ENCODE data around the gene TFB1M.

TFB1M gene

DNA sequence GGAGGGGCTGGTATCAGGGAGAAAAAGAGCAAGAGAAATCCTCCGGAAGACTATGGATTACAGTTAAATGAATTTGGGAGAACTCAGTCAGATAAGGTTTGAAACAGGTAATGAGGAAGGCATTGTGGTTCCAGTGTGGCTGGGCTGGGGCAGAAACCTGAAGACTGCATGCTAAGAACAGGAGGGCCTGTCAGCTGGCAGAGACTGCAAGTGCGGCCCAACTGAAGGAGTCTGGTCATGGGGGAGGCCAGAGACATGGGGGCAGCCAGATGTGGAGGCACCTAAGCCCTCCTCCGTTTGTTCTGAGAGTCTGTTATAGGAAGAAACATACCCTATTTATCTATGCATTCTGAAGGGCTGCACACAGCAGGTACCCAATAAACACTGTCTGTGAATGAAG, 16.6 kb downstream of the TFB1M start:
- DNase-seq = no peak

DNA sequence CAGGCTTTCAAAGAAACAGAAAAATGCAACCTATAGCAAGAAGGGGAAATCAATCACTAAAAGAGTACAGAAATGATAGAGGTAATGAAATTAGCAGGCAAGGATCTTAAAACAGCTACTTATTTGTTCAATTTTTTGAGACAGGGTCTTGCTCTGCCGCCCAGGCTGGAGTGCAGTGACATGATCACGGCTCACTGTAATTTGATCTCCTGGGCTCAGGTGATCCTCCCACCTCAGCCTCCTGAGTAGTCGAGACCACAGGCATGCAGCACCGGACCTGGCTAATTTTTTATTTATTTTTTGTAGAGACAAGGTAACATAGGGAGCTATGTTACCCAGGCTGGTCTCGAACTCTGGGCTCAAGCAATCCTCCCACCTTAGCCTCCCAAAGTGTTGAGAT, 21.6 kb downstream of the TFB1M start:
- DNase-seq = no peak

DNA sequence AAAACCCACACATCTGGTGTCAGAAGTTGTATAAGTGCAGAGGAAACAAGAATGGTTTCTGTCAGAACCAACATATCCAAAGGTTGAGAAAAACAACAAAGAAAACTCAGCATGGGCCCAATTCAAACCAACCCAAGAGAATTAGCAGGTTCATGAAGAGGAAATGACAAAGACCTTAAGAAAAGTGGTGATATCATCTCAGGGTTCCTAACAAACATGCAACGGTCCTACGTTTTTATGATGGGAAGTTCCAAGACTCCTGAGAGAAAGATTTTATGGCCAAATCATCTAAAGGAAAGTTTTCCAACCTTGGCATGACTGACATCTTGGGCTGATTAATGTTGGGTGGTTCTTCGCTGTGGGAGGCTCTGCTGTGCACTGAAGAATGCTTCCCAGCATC, 23.0 kb downstream of the TFB1M start:
- DNase-seq = no peak

DNA sequence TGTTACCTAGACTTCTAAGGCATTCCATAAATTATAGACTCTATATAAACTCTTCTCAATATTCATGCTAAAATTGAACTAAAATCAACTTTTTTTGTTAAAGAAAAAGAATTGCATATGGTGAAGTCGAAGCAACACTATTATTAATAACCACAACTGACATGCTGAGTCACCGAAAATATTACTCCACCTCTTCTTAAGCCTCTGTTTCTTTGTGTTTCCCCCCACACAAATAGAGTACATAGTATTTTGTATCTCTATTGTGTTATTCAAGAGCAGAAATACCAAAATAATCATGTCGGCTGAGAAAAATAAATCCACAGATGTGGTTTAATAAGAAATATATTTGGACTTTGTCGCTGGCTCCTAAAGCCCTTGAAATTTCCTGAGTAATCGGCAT, 23.8 kb downstream of the TFB1M start:
- DNase-seq = no peak

DNA sequence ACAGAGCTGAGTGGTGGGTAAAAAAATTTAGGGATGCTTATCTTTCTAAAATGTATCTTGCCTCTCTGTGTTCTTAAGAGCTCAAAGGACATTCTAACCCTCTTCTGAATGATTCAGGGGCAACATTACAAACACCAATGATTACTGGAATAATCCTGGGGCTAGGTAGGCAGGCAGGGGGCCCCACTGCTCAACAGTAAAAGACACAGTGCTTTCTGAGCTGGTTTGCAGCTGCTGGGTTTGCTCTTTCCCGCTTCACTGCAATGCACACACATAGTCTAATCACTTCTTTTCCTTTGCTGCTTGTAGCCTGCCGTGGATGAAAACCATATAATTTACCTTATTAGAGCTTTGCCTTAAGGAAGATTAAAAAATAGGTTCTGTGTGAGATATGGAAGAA, 26.5 kb downstream of the TFB1M start:
- DNase-seq = no peak

DNA sequence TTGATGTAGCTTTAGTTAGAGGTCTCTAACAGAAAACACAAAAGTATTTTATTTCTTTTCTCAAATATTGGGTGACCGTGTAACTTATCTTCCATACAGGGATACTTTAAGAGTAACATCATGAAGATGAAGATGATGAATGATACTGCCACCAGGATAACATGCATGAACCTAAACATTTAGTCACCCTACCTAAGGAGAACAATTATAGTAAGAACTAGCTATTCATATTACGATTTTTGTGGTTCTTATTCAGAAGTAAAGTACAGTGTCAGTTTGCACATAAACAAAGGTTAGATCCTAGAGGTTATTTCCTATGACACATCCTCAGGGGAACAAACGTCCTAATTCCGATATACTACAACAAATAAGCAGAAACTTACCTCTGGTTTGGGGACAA, 29.5 kb downstream of the TFB1M start:
- DNase-seq = no peak

DNA sequence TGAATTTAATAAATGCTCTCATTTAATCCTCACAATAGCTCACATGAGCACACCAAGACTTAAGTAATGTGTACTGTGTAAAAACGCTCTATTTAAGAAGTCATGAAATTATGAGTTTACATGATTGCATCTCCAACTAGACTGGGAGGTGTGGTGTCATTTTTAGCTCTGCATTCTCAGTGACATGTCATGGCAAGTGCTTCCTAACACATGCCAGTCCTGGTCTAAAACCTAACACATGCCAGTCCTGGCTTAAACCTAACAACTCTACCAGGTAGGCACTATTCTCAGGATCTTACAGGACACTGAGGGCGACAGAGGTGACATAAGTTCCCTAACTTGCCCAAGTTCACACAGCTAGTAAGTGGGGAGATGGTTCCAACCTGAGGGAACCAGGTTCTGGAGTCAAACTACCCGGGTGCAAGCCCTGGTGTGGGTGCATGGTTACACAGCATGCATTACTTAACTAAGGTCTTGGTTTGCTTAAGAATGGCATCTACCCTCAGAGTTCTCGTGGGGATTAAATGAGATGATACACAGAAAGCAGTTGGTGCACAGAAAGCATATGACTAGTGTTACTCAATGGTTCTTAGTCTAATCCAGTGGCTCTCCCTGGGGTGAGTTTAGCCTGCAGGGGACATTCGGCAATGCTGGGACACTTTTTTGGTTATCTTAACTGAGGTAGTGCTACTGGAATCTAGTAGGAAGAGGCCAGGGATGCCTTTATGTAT, 35.8 kb downstream of the TFB1M start:
- no peak for DNase-seq

DNA sequence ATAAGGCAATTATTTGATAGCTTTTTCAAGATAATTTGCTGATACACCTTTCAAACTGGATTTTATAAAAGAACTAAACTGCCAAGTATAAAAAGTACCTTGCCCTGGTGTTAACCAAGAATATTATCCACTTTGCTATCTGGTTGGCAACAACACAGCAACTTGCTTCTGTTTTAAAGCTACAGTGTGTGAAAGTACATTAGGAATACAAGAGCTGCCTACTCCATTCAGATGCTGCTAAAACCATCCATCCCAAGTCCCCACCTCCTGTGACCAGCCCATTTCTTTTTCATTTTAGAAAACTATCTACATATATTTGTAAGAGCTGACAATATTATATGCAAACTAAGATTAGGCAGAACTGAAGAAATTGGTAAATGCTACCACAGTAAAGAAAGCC, 37.6 kb downstream of the TFB1M start:
- DNase-seq = no peak

DNA sequence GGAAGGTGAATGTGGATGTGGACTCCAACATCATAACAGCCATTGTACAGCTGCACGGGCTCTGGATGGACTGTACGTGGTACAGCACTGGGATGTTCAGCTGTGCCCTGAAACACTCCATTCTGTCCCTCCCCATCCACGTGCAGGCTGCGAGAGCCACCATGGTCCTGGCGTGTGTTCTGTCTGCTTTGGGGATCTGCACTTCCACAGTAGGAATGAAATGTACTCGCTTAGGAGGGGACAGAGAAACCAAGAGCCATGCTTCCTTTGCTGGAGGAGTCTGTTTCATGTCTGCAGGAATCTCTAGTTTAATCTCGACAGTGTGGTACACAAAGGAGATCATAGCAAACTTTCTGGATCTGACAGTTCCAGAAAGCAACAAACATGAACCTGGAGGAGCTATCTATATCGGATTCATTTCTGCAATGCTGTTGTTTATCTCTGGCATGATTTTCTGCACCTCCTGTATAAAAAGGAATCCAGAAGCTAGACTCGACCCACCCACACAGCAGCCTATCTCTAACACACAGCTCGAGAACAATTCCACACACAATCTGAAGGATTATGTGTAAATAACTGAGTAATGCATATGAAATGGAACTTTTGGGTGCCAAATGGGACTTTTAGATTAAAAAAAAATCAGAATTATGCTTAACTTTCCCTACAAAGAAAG, 38.3 kb downstream of the TFB1M start:
- no peak for DNase-seq

DNA sequence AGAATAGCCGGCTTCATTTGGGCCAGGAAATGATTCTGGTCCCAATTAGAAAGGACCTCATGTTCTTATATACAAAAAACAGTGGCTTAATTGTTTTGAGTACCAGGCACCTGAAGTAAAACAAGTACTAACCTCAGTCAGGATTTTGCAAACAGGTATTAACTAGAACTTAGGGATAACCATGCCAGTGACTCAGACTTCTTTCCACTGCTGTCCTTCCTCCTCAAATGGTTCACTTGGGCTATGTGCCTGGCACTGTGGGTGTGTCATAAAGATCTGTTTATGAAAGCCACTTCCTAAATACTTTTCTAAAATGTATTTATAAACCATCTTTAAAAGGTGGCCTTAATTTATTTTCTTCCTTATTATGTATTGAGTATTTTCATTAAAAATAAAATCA, 39.8 kb downstream of the TFB1M start:
- no peak for DNase-seq

DNA sequence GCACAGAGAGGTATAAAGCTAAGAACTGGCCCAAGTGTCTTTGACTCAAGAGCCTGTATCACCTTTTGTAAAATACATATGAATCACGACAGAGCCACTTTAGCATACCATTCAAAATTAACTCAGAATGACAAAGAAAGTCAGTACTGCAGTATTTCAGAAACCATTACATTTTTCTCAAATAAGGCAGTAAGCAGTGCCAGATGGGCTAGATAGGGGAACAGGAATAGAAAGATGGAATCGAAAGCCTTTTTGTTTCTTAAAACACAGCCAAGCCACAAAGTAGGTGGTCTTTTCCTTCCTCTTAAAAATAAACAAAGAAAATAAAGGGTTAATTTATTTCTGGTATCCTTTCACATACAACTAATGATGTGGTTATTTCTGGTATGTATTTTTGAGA, 40.2 kb downstream of the TFB1M start:
- no peak for DNase-seq

DNA sequence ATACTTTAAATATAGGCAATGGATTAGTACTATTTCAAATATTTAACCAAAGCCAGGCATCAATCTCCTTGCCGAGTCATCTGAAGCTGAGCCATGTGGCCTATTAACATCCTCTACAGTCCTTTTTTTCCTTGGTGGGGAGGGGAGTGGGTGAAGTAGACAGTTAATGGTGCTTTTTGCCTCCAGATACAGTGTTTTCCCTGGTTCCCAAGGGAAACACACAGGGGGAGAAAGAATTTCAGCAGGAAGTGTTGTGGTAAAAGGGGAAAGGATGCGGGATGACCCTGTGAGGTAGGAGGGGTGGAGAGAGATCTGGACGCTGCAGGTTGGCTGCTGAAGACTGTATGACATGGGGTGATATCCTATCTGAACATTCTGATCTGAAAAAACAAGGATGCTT, 40.9 kb downstream of the TFB1M start:
- no peak for DNase-seq

DNA sequence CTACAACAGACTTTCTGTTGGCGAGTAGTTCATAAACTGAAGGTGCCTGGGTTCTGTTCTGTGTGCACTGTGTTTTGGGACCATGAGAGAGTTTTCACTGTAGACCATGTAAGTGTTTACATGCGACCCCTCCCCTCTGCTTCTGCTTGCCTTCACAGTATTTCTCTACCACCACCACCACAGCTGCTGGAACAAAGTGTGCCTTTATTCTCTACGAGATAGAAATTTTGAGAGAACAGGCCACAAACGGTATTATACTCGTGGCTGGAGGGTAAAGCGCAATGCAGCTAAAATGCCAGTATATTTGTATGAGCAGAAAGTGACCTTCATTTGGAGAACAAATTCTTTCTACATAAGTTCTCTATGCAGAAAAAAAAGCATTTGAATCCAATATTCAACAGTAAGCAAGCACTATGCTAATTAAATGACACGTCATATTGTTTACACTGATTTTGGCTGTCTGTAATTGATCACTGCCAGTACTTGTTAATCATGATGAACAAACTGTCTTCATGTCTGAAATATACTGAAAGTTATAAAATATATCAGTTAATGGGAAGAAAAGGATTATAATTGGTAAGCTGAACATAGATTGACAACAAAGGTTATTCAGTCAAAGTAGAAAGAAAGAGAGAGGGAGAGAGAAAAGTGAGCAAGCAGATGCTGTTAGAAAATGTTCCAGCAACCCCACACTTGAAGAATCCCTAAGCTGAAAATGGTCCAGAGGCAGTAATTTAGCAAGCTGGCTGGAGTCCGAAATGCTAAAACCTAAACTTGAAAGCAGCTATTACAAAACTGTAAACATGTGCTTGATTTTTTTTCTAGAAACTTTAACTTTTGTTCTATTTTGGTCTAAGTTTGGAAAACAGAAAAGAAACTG, 41.7 kb downstream of the TFB1M start:
- DNase-seq = no peak

DNA sequence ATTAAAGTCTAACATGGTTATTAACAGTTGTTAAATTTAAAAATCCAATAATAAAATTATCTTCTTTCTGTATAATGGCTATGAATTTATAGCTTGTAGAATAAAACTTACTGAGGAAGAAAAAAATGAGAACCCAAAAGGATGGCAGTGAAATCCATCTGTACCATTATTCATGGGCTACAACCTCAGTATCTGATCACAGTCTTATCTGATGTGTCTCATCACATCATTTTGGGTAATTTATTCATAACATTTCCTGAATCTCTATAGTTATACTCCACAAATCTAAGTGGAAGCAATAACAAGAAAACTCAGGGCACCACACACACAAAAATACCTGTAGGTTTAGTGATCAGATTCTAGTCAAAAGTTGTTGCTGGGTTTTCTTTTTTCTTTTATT, 43.1 kb downstream of the TFB1M start:
- DNase-seq = no peak

DNA sequence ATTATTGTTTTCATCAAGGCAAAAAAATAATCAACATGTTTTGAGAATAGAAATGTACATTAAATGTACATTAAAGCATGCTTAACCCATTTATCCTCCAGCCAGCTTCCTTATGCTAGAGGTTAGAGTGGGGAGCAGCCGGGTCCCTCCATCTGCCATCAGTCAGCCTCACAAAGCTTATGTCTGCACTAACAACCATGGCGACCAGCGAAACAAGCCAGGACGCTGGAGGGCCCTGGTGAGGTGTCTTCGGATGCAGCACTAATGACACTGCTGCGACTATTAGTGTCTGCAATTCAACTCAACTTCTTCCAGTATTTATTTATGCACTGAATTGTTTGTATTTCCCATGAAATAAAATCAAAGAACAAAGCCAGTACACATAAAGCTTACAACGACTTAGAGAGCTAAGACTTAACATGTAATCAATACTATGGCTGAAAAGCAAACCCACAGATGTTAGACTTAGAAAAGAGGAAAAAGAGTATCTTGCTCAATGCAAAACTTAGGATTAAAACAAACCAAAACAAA, 43.7 kb downstream of the TFB1M start:
- no peak for DNase-seq

DNA sequence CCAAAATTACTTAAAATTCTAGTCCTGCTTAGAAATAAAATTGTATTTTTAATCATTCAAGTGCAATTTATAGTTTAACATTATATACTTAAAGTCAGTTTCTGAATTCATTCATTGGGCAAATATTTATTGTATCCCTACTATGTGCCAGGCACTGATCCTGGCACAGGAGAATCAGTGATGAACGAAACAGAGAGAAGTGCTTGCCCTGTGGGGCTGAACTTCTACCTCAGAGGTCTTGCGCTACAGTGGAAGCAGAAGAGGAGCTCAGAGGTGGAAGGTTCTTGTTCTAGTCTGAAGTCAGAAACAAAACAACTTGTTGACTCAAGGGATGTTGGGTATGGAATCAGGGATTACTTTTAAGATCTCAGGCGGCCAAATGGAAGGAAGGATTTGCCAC, 44.5 kb downstream of the TFB1M start:
- no peak for DNase-seq

DNA sequence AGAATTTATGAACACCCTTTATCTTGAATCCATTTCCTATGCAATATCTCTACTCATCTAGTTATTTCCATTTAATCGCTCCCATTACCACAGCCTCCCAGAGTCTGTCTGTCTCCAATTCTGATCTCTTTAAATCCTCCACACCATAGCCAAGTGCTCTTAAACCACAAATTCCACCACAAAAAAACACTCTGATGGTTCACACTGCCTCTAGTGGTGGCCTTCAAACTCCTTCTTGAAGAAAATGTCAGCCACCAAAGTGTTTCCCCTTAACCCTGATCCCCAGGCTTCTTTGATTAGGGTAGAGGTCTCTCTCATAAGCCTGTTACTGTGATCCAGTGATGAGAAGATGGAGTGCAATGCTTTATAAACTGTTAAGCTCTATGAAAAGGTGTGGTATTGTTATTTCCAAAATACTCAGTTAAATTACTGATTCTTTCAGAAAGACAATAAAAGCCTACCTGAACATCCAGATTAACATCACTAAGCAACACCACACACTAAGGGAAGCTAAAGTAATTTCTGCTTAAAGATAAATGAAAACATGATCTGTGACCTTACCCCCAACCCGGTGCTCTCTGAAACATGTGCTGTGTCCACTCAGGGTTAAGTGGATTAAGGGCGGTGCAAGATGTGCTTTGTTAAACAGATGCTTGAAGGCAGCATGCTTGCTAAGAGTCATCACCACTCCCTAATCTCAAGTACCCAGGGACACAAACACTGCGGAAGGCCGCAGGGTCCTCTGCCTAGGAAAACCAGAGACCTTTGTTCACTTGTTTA, 46.0 kb downstream of the TFB1M start:
- DNase-seq = peak; percentile 2 to 49 (median 24)

DNA sequence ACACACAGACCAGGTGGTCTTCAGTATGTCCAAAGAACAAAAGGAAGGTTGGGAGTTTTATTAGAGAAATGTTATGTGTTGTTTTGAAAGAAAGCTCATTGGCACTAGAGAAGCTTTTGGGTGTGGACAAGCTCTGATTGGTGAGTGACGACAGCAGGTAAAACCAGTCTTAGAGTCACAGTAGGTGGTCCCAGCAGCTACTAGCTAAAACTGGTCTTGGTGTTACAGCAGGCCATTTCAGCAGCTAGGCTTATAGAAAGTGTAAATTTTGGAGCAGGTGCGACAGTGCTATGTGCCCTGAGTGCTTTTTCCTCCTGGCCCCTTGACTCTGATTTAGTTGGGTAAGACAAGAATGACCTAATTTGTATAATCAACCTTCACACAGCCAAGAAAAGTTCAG, 46.9 kb downstream of the TFB1M start:
- no peak for DNase-seq

DNA sequence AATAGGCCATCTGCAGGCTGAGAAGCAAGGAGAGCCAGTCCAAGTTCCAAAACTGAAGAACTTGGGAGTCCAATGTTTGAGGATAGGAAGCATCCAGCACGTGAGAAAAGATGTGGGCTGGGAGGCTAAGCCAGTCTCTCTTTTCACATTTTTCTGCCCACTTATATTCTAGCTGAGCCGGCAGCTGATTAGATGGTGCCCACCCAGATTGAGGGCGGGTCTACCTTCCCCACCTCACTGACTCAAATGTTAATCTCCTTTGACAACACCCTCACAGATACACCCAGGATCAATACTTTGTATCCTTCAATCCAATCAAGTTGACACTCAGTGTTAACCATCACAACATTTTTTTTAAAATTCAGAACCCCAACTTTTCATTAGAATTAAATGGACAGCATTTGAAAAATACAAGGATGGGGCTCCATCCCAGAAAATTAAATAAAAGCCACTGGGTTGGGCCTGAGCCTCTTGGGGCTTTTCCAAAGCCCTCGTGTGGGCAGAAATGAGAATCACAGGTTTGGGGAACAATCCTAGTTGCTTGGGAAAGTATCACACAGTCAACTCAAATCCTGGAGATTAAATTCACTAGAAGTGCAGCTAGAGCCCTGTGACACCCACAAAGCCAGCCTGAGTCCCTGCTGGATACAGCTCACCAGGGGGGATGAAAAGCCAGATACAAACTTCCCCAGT, 48.3 kb downstream of the TFB1M start:
- no peak for DNase-seq

DNA sequence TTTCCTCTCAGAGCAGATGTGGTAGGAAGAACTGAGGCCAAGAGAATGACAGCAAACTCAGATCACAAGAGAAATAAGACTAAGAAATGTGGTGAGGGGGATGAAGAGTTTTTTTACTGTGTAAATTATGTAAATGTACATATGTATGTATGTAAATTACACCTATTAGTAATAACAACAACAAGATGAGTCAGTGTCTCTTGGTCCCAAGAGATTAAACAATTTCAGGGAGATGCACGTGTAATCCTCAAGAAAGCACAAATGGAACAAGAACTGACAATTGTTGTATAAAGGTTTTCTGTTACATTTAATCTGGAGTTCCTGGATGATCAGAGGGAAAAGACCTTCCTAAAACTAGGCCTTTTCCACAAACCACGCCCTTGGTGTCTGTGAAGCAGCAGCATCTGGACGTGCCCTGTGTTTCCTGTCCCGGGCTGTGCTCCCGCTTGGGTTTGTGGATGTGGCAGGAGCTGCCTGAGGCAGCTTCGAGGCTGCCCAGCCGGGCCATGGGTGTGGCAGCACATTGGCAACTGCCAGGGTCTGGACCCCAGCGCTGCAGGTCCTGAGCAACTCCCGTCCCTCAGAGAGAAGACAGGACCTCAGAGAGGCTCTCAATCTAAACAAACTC, 49.5 kb downstream of the TFB1M start:
- no peak for DNase-seq

DNA sequence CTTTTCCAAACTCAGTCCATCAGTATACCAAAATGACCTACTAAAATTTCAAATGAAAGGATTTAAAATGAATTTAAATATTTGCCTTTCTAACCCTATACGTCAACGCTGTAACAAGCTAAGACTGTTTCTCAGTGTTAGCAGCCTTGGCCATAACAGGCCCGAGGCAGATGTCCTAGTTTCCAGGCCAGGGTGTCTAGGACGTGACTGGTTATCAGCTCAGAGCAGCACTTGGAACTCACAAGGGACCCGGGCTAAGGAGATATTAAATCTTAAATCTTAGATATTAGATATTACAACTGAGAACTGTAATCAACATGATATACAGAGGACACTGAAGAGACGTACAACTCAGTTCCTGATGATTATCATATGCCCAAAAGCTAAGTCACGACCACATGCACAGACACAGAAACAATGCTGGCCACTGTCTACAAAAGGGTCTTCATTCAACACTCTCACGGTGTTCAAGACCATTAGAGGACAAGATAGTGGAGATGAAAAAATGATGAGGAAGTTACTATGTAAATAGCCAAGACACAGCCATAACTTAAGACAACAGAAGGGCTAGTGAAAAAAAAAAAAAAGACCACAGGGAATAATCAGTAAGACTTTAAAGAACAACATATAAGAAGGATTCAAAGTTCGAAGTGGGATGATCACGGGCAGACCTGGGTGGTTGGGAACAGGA, 50.8 kb downstream of the TFB1M start, which contains the start of gene CLDN20:
Gene CLDN20 (plus strand): TSS at position 641 of the 691 bp plus-strand sequence. CDS start 11,707 bp downstream, outside the sequence.
- DNase-seq = no peak
